HG02884 (cell line): ENCODE data around the gene PIGQ.

Experiments used
- ATAC-seq: cut with Tn5 transposase; IDR thresholded peaks from one replicate; pipeline ENCODE4 v1.9.1; 2021; ENCODE audit warnings: mild to moderate bottlenecking, moderate library complexity; ENCODE audit not compliant: unreplicated experiment

Gene PIGQ

GRCh38 chr16:625977-626765 lies 56.4 kb downstream of the PIGQ start:
- no peak for ATAC-seq

- ATAC-seq: no peak
Measured at GRCh38 chr16:626787-627453, 57.2 kb downstream of the PIGQ start.

- no peak for ATAC-seq
Measured at GRCh38 chr16:627454-628239, 57.9 kb downstream of the PIGQ start.

- ATAC-seq: no peak
Measured at GRCh38 chr16:628321-629061, 58.7 kb downstream of the PIGQ start.

- ATAC-seq: no peak
Measured at GRCh38 chr16:629185-629832, 59.5 kb downstream of the PIGQ start.

GRCh38 chr16:629833-630248 lies 60.1 kb downstream of the PIGQ start:
- ATAC-seq: no peak

- ATAC-seq: no peak
Measured at GRCh38 chr16:630249-630814, 60.6 kb downstream of the PIGQ start.

GRCh38 chr16:630815-631405 lies 61.1 kb downstream of the PIGQ start, which contains the start of gene WFIKKN1:
WFIKKN1 (plus strand) TSS chr16:630985; CDS start chr16:631254, 269 bp downstream.
- no peak for ATAC-seq

GRCh38 chr16:631808-632358 lies 62.1 kb downstream of the PIGQ start:
- ATAC-seq: no peak

GRCh38 chr16:632486-633335 lies 62.9 kb downstream of the PIGQ start:
- no peak for ATAC-seq

GRCh38 chr16:633336-634050 lies 63.7 kb downstream of the PIGQ start:
- ATAC-seq: no peak
